Panc1 (cell line): ENCODE measurements around the gene SLC22A6.

Experiments used
- POLR2AphosphoS5 ChIP-seq: IDR thresholded peaks from 2 replicates; pipeline ENCODE4 v1.6.1; 2012; ENCODE audit warnings: mild to moderate bottlenecking, low read depth, low read length, moderate library complexity
- TF ChIP-seq, protein P1 (sequence below): fragments of 450-650 bp; IDR thresholded peaks from 2 replicates; pipeline ENCODE4 v1.5.1; 2017; ENCODE audit warnings: mild to moderate bottlenecking

DNA sequence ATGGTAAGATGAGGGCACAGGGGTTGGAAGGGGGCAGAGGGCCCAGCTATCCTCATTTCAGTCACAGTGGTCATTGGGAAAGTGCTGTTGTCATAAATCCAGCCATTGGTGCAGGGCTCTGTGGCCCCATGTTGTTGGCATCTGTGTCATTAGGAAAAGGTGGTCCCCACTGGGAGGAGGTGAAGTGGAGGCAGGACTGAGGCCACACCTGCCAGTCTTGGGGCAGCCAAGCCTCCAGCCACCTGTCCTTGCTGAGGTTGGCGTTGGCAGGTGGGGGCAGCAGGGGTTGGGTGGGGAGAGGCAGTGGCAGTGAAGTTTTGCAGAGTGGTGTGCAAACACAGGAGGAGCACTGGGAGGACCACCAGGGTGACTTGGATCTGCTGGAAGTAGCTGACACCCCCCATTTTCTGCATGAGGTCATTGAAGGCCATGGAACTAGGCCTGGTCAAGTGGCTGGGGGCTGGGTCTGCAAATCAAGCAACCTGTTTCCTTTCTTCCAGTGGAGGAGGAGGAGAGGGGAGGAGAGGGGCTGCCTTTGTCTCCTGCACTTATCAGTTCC is 25.3 kb downstream of the SLC22A6 start:
- TF ChIP-seq POLR2AphosphoS5, result no peak
- TF ChIP-seq, protein P1, sequence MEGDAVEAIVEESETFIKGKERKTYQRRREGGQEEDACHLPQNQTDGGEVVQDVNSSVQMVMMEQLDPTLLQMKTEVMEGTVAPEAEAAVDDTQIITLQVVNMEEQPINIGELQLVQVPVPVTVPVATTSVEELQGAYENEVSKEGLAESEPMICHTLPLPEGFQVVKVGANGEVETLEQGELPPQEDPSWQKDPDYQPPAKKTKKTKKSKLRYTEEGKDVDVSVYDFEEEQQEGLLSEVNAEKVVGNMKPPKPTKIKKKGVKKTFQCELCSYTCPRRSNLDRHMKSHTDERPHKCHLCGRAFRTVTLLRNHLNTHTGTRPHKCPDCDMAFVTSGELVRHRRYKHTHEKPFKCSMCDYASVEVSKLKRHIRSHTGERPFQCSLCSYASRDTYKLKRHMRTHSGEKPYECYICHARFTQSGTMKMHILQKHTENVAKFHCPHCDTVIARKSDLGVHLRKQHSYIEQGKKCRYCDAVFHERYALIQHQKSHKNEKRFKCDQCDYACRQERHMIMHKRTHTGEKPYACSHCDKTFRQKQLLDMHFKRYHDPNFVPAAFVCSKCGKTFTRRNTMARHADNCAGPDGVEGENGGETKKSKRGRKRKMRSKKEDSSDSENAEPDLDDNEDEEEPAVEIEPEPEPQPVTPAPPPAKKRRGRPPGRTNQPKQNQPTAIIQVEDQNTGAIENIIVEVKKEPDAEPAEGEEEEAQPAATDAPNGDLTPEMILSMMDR, result no peak
